OCI-LY7 (cell line): Measurements from ENCODE around the gene IKZF3.

Experiments used
- EZH2phosphoT487 ChIP-seq: fragments of 200-600 bp; sonication (generic); IDR thresholded peaks from 2 replicates; pipeline ENCODE4 v1.6.1; 2018; ENCODE audit warnings: low read depth, borderline replicate concordance, mild to moderate bottlenecking, mixed run types, antibody characterized with exemption, low read length, moderate library complexity, mixed read lengths
- TF ChIP-seq, protein P1 (sequence below): fragments of 200-600 bp; sonication (generic); conservative IDR thresholded peaks from 2 replicates; pipeline ENCODE4 v1.5.1; 2014; ENCODE audit warnings: mild to moderate bottlenecking, antibody characterized with exemption, low read length, moderate library complexity, mixed read lengths

DNA sequence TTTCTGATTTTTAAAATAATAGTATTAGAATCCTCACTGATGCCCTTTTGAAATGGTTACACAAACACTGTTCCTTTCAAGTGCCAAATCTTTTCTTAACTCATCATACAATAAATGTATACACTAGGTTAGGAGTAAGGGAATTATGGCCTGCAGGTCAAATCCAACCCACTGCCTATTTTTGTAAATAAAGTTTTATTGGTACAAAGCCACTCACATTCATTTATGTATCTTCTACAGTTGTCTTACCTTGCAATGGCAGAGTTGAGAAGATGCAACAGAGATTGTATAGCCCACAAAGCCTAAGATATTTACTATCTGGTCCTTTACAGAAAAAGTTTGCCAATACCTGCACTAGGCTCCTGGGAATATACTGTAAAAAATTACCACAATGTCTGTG, 47.8 kb downstream of the IKZF3 start:
- TF ChIP-seq, protein P1, sequence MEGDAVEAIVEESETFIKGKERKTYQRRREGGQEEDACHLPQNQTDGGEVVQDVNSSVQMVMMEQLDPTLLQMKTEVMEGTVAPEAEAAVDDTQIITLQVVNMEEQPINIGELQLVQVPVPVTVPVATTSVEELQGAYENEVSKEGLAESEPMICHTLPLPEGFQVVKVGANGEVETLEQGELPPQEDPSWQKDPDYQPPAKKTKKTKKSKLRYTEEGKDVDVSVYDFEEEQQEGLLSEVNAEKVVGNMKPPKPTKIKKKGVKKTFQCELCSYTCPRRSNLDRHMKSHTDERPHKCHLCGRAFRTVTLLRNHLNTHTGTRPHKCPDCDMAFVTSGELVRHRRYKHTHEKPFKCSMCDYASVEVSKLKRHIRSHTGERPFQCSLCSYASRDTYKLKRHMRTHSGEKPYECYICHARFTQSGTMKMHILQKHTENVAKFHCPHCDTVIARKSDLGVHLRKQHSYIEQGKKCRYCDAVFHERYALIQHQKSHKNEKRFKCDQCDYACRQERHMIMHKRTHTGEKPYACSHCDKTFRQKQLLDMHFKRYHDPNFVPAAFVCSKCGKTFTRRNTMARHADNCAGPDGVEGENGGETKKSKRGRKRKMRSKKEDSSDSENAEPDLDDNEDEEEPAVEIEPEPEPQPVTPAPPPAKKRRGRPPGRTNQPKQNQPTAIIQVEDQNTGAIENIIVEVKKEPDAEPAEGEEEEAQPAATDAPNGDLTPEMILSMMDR, result no peak
- no peak for TF ChIP-seq EZH2phosphoT487
